Measurements from ENCODE around the gene MROH2A. TPM values are rescaled to one million over a fixed set of nuclear protein-coding genes. Genes with fewer than 3 reads are reported as not detected.

The MROH2A gene
- polyA plus RNA-seq, 10 donors = 0.18 TPM; not detected in 9

DNA sequence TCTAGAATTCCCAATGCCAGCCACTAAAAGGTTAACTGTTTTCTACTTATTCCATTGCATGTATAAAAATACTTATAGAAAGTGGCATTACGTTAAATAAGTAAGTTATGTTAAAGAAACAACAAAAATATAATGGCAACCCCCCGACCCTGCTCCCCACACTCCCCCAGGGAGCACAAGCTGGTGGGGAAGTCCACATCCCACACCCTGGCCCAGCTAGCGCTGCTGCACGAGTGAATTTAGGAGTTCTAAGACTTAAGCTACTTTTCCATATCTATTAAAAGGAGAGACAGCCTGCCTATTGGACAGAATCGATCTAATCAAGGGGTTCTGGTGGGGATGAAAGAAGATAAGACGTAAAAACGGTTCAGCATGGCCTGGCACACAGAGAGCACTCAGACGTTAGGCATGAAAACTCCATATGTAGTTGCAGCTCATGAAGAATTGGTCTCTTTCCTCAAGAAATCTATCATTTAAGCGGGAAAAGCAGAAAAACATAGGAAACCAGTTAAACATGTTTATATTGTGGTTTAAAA lies 59.6 kb downstream of the MROH2A start:
- no peak for DNase-seq

DNA sequence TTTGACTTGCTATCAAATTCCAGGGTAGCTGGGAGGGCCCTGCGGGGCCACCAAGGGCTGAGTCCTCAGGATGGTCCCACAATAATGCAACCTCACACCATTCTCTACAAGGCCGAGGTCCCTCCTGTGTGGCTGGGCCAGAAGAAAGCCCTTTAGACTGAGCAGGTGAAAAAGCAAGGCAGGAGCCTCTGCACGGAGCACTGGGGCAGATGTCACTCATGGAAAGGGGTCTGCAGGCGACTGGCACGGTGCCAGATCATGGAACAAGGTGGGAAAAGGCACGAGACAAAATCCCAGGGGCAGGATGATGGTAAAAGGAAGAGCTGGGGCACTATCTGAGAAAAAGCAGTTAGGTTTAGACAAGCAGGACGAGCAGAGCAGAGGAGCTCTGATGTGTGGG lies 60.1 kb downstream of the MROH2A start:
- no peak for DNase-seq

DNA sequence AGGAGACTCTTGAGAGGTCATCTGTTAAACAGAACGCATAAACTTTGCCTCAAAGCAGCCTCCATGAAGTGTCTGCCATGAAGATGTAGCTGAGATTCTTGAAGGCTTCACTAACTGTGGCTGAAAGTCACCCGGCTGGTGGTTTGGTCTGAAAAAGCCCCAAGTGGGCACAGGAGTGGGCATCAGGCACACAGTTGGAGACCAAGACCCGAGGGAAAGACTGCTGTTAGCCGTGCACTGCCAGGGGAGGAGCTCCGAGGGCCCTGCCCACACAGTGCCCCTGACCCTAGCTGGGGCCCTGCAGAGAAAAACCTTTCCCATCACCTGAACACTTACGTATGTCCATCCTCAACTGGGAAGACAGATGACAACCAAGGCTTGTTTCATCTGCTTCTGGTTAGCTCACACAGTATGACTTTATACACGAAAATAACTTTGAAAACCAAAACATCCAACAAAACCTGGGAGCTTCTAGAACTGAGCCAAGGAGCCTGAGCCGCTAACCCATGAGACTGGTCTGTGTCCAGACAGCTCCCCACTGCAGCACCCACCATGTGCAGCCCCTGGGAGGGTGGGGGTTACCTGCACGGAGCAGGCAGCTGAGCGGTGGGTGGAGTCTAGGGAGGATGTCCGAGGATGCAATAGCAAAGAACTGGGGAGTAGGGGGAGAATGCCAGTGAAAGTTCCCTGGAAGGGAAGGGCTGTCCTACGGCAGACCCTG lies 60.8 kb downstream of the MROH2A start:
- DNase-seq = no peak

DNA sequence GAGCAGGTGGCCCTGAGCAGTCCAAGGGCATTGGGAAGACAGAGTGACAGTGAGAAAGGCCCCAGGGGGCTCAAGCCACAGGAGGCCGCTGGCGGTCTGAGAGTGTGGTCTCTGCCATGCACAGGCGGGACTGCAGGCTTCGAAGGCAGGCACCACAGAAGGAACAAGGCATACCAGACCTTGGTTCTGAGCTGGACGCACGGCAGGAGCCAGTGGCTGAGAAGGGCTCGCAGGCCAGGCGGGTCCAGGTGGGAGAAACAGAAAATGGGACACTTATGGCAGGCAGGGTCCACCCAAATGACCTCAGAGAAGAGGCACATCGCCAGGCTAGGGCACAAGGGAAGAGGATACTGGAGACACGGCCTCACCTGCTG lies 61.3 kb downstream of the MROH2A start:
- DNase-seq = no peak

GRCh38 chr2:233840520-233840919 lies 62.4 kb downstream of the MROH2A start:
- DNase-seq = no peak

GRCh38 chr2:233841183-233841582 lies 63.1 kb downstream of the MROH2A start:
- no peak for DNase-seq

DNA sequence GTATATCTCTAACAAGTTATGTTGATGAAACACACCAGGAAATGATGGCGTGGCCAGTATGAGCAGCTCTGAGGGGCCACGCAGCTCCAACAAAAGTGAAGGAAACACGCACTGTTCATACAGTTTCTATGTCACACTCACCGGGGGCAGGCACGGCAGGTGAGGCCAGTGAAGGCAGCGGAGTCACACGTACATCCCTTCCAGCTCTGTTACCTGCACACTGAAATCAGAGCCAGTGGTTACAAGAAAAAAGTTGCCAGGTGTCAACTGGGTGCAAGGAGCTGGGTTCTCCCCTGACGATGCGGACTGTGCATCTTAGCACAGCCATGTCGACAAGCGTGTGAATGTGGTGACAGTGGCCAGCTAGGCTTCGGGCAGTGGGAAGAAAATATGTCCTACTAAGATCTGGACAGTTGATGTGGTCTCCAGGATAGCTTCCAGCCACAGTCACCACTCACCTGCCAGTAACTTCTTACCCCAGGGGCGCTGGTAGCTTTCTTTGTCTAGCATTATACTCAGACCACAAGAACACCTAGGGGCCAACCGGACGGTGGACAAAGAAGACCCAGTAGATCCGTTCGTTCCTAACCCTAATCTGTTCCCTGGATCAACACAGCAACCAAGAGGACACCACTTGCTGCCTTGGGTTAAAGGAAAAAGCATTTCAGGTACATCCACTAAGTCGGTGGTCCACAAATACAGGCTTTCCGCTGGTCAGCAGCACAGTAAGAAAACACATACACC lies 66.1 kb downstream of the MROH2A start:
- no peak for DNase-seq

GRCh38 chr2:233844836-233845235 lies 66.7 kb downstream of the MROH2A start:
- no peak for DNase-seq

DNA sequence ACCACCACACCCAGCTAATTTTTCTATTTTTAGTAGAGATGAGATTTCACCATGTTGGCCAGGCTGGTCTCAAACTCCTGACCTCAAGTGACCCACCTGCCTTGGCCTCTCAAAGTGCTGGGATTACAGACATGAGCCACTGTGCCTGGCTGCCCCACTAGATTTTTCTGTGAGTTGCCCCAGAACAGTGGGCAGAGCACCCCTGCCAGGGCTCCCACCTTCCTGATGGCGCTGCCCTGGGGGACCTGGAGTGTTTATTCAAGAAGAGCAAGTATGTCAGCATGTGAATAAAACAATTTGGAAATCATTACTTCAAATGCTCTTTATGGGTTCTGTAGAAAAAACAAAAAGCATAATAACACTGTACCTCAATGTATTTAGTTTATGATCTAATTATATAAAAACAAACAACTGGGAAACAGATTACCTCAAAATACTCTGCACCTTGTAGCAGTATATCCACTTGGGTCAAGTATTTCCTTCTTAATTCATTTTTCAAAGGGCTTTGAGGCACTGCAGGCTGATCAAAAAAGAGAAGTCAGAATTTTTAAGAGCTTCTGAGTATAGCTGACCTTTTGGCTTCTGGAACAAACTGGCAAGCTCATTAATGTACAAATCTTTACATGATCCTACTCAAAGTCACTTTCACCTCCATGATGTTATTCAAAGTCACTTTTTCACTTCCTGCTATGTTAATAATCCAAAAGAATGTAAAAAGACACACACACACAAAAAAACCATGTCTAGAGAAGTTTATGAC lies 67.4 kb downstream of the MROH2A start:
- no peak for DNase-seq

- no peak for DNase-seq
Measured at GRCh38 chr2:233846387-233847247, 68.5 kb downstream of the MROH2A start.

DNA sequence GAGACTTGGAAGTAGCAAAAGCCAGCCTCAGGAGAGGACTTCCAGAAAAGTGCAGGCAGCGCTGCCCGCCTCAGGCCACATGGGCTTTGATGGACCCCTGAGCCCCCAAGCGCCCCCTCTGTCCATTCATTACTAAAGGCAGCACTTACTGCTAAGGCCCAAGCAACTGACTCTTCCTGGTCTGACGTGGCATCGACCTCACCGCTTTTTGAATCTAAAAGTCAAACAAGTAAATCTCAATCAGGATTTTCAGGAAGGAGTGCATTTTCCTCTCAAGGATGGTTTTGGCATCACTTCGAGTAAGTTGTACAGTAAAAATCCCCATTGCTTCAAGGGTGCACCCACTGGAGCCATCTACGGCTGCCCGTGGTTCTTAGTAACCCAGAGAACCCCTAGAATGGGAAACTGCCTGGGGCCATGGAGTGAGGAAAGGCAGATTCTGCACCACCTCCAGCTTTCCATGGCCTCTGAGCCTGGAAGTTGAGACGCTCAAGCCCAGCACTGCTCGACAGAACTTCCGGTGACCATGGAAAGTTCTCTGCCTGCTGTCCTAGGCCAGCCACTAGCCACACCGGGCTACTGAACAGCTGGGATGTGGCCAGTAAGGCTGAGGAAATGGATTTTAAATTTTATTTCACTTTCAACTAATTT lies 69.2 kb downstream of the MROH2A start:
- no peak for DNase-seq

DNA sequence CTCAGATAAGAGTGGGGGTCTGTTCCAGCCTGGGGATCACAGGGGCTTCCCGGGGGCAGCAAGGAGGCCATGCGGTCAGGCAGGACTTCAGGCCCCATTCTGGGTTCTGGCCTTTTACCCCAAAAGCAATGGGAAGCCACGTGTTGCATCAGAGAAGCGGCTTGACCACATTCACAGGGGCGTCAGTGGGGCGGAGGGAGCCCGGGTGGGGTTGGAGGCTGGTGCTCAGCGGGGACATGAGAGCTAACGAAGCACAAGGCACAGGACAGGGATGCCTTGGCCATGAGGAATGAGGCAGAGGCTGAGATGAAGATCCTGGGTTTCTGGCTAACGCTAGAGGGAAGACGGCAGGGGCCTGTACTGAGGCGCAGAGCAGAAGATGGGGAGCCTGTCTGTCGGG lies 70.1 kb downstream of the MROH2A start:
- DNase-seq = no peak

GRCh38 chr2:233849607-233850271 lies 71.6 kb downstream of the MROH2A start:
- DNase-seq = no peak

DNA sequence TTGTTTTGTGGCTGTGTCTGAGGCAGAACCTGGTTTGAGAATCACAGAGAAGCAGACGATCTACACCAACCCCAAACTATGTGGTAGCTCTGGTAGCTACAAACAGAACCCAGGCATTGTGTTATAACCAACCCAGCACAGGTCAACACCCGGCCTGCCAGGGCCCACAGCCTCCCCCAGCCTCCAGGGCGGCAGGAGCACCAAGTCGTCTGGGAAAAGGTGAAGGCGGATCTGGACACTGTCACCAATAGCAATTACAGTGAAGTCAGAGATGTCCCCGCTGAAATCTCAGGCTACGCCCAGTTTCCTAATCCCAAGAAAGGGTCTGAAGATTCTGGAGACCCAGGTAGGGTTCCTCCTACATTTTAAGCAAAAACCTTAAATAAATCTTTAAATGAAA lies 72.6 kb downstream of the MROH2A start:
- no peak for DNase-seq

- no peak for DNase-seq
Measured at GRCh38 chr2:233851169-233851568, 73.0 kb downstream of the MROH2A start.

GRCh38 chr2:233852056-233852455 lies 73.9 kb downstream of the MROH2A start:
- no peak for DNase-seq

- DNase-seq = no peak
Measured at GRCh38 chr2:233853353-233853752, 75.2 kb downstream of the MROH2A start.

- no peak for DNase-seq
Measured at GRCh38 chr2:233853883-233854240, 75.7 kb downstream of the MROH2A start.

- peak; percentile 94 to 97 (median 96) for DNase-seq
Measured at GRCh38 chr2:233854241-233854981, 76.3 kb downstream of the MROH2A start, which contains the start of gene HJURP. Gene HJURP (minus strand): TSS chr2:233854535. CDS start chr2:233854500, 35 bp downstream.

- peak in 1 of 3 donors; percentile 6 for DNase-seq
Measured at GRCh38 chr2:233855345-233855744, 77.2 kb downstream of the MROH2A start.
